Right lobe of liver (tissue), 6 donors: Measurements from ENCODE around the gene NRIP1. TPM values are rescaled to one million over a fixed set of nuclear protein-coding genes. Genes with fewer than 3 reads are reported as not detected.
"Not testable (repeated sequence)": the region's sequence is repeated elsewhere in the genome, so short reads cannot be mapped to it uniquely, and the experiment has no call there.

Experiments used
- ATAC-seq, 4 donors: fragments of 200-7000 bp; cut with Tn5 transposase; one replicate each; pipeline ENCODE4 v1.9.1; 2020; ENCODE audit warnings: mild to moderate bottlenecking in 4 of 4, moderate library complexity in 4 of 4
- DNase-seq, 3 donors: peaks; one replicate each; pipeline ENCODE4 v3.0.0-alpha.2; 2020
- H3K27ac ChIP-seq, 3 donors: fragments of 200-600 bp; one replicate each; pipeline ENCODE4 v1.8.0; 2022
- H3K27me3 ChIP-seq, 2 donors: fragments of 200-600 bp; one replicate each; pipeline ENCODE4 v1.8.0; 2022
- H3K36me3 ChIP-seq, 4 donors: fragments of 200-600 bp; sonication (generic) in 1 of 4; one replicate each; pipeline versions ENCODE4 v1.5.1 to v1.8.0; 2017 to 2022; ENCODE audit warnings: control low read depth in 1 of 4
- H3K4me1 ChIP-seq, 4 donors: fragments of 200-600 bp; sonication (generic) in 1 of 4; one replicate each; pipeline versions ENCODE4 v1.5.1 to v1.8.0; 2017 to 2022; ENCODE audit warnings: control low read depth in 1 of 4
- H3K4me3 ChIP-seq, 3 donors: fragments of 200-600 bp; one replicate each; pipeline ENCODE4 v1.8.0; 2022
- H3K9me3 ChIP-seq, 4 donors: fragments of 200-600 bp; sonication (generic) in 1 of 4; one replicate each; pipeline versions ENCODE4 v1.5.1 to v1.8.0; 2017 to 2022; ENCODE audit warnings: control low read depth in 1 of 4
- POLR2A ChIP-seq: fragments of 450-650 bp; IDR thresholded peaks from one replicate; pipeline ENCODE4 v1.6.1; 2017; ENCODE audit warnings: antibody characterized with exemption, mild to moderate bottlenecking
- WGBS: methylation state at CpG from one replicate; pipeline ENCODE4 v1.1.6; 2018; ENCODE audit warnings: low coverage, low lambda C conversion rate; ENCODE audit not compliant: insufficient coverage; ENCODE audit errors: missing lambda C conversion rate; 5-methylcytosine and 5-hydroxymethylcytosine counted together
- intact Hi-C, 2 donors: fragments of 100-400 bp; cut with DNase I; formaldehyde crosslinking; loops; one replicate each; pipeline versions ENCODE4 v1.11.2 to v1.14.1; 2022
- total RNA-seq, 6 experiments: library from RNA; depleted of rRNA in 2 of 6; stranded (reverse); fragments of >200 nt in 2 of 6; fragmentation: NEBNext Ultra II Directional in 3 of 6; extraction: Animal tissue kit (Norgen Biotek cat#: 25700) in 3 of 6; gene quantifications; one replicate each; pipeline versions ENCODE4 v1.1.0 to v1.2.4, GENCODE V29; 2016 to 2023
- TF ChIP-seq, protein P1 (sequence below), 4 donors: fragments of 200-600 bp in 3 of 4; fragments of 450-650 bp in 1 of 4; IDR thresholded peaks; one replicate each; pipeline versions ENCODE4 v1.5.1 to v1.8.0; 2016 to 2022; ENCODE audit warnings: antibody characterized with exemption in 4 of 4, mild to moderate bottlenecking in 2 of 4
- donor health status: DM: no; HTN: yes; CAD: no.
- donor health status: DM: no; HTN: no; CAD: no.
- donor health status: DM: no; HTN: no; CAD: no.
- donor health status: DM: no; HTN: yes; CAD: no.
- donor health status: DM: no; HTN: yes; CAD: no.

NRIP1 gene
- total RNA-seq, 6 experiments from 2014 or later = 15.4 to 34.0 (median 21.5) TPM

- Histone ChIP-seq H3K27ac (no peak overlapping the region), H3K4me3 (no peak overlapping the region), H3K9me3 (no peaks in the 10 kb centered on the region), H3K36me3 (no peaks in the 10 kb centered on the region), H3K27me3 (no peaks in the 10 kb centered on the region), H3K4me1 (peaks cover 0 to 25% (median 3%) of the 10 kb centered on the region in 4 donors)
- no peak for DNase-seq
- 66% methylated on average over 5 of the region's 5 CpGs for WGBS
- intact Hi-C loops = no loop called here
- TF ChIP-seq, protein P1, sequence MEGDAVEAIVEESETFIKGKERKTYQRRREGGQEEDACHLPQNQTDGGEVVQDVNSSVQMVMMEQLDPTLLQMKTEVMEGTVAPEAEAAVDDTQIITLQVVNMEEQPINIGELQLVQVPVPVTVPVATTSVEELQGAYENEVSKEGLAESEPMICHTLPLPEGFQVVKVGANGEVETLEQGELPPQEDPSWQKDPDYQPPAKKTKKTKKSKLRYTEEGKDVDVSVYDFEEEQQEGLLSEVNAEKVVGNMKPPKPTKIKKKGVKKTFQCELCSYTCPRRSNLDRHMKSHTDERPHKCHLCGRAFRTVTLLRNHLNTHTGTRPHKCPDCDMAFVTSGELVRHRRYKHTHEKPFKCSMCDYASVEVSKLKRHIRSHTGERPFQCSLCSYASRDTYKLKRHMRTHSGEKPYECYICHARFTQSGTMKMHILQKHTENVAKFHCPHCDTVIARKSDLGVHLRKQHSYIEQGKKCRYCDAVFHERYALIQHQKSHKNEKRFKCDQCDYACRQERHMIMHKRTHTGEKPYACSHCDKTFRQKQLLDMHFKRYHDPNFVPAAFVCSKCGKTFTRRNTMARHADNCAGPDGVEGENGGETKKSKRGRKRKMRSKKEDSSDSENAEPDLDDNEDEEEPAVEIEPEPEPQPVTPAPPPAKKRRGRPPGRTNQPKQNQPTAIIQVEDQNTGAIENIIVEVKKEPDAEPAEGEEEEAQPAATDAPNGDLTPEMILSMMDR (IDR thresholded peaks at IDR 0.05) = no peak
- TF ChIP-seq POLR2A = no peak
- ATAC-seq = no peak
Observed at GRCh38 chr21:15037095-15037899, 27.5 kb downstream of the NRIP1 start.

DNA sequence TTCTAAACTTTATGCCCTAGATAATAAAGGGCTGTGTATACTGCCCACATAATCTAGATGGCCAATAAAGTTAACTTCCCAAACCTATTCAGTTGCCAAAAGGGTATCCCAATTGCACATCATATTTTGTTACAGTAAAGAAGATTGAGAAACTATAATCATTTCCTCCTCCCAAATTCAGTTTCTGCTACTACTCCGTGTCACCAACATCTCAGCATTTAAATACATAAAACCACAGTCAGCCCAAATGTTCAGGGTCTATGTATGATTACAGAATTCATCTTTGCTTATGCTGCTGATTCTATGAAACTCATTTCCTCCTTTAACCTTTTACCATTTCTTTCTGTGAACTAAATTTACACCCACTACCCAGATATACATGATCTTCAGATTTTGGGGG, 28.6 kb downstream of the NRIP1 start:
- Histone ChIP-seq H3K4me1 (peaks cover 0 to 25% (median 3%) of the 10 kb centered on the region in 4 donors), H3K36me3 (no peaks in the 10 kb centered on the region), H3K27ac (no peak overlapping the region), H3K9me3 (no peaks in the 10 kb centered on the region), H3K4me3 (no peak overlapping the region), H3K27me3 (no peaks in the 10 kb centered on the region)
- TF ChIP-seq, protein P1 (IDR thresholded peaks at IDR 0.05) = no peak
- no peak for TF ChIP-seq POLR2A
- ATAC-seq (peak in 1 of 4 donors; percentile 10), DNase-seq (no peak)
- intact Hi-C loops = no loop called here
- 42% methylated on average over 1 of the region's 1 CpG for WGBS

DNA sequence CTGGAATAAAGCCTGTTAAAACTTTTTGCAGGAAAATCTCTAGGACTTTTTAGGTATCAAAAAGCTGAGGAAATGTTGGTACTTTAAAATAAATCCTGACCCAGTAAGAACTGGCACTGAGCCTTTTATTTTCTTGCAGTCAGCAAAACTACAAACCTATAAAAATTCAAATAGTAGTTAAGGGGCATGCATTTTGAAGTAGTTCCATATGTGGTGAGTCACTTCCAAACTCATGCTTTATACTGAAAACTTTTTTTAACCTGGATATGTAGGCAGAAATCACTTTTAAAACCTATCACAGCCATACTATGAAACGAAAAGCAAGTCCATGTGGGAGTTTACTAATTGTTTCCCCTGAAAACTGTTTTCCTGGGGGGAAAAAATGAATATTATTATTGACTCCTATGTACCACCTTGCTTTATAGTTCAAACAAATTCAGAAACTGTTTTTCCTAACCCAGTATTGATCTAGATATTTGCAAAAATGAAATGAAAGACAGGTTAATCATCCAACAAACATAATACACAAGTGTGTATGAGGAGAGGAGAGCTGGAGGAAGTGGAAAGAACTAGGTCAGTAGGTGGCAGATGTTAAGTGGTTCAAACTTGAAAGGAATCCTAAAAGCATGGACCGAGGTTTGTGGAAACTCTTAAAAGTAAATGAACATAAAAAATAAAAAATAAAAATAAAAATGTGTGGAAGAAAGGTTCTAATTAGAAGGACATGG, 30.5 kb downstream of the NRIP1 start:
- DNase-seq (no peak), ATAC-seq (peak in 3 of 4 donors; percentile 46 to 64 (median 48))
- Histone ChIP-seq H3K4me1 (peaks cover 0 to 25% (median 3%) of the 10 kb centered on the region in 4 donors), H3K27ac (no peak overlapping the region), H3K27me3 (no peaks in the 10 kb centered on the region), H3K36me3 (no peaks in the 10 kb centered on the region), H3K9me3 (no peaks in the 10 kb centered on the region), H3K4me3 (no peak overlapping the region)
- intact Hi-C loops = no loop called here
- no peak for TF ChIP-seq POLR2A
- TF ChIP-seq, protein P1 (IDR thresholded peaks at IDR 0.05) = no peak
- WGBS = 21% methylated on average over 2 of the region's 2 CpGs

GRCh38 chr21:15031790-15032357, 32.9 kb downstream of the NRIP1 start:
- no peaks in the 10 kb centered on the region for H3K27me3 ChIP-seq
- H3K36me3 ChIP-seq = no peaks in the 10 kb centered on the region
- ATAC-seq (no peak), DNase-seq (no peak)
- no peak overlapping the region for H3K4me3 ChIP-seq
- H3K4me1 ChIP-seq = peaks cover 0 to 38% (median 13%) of the 10 kb centered on the region in 4 donors
- TF ChIP-seq POLR2A = no peak
- no peaks in the 10 kb centered on the region for H3K9me3 ChIP-seq
- intact Hi-C loops = no loop called here
- no peak overlapping the region for H3K27ac ChIP-seq
- WGBS = 78% methylated on average over 3 of the region's 4 CpGs

- H3K4me3 ChIP-seq, intact Hi-C loops, ATAC-seq, H3K27ac ChIP-seq, H3K36me3 ChIP-seq, DNase-seq, H3K9me3 ChIP-seq, H3K27me3 ChIP-seq: not testable (repeated sequence)
- peaks cover 0 to 42% (median 15%) of the 10 kb centered on the region in 4 donors for H3K4me1 ChIP-seq
- WGBS = 92% methylated on average over 10 of the region's 14 CpGs
Observed at GRCh38 chr21:15031362-15031761, 33.4 kb downstream of the NRIP1 start.

- intact Hi-C loops = not testable (repeated sequence)
Observed at GRCh38 chr21:15030861-15031260, 33.9 kb downstream of the NRIP1 start.

More at GRCh38 chr21:15030861-15031260, 33.9 kb downstream of the NRIP1 start:
- H3K4me3 ChIP-seq, H3K36me3 ChIP-seq, H3K27me3 ChIP-seq, H3K27ac ChIP-seq, ATAC-seq, H3K9me3 ChIP-seq, DNase-seq: not testable (repeated sequence)
- WGBS = 100% methylated on average over 3 of the region's 8 CpGs
- peaks cover 0 to 47% (median 16%) of the 10 kb centered on the region in 4 donors for H3K4me1 ChIP-seq
